RWPE1 (cell line): ENCODE data around the gene TACC2.

Experiments
- CTCF ChIA-PET: fragments of 350-600 bp; sonication (Branson Sonifier 250); formaldehyde crosslinking; extraction: SDS; loops from one replicate; lab custom pipeline; 2021; lab: Yijun Ruan, JAX
- POLR2A ChIA-PET: fragments of 400-600 bp; formaldehyde crosslinking; extraction: SDS; loops from one replicate; lab custom pipeline; 2020; ENCODE audit warnings: antibody characterized with exemption; ENCODE audit not compliant: low non-redundant PET; lab: Yijun Ruan, JAX
- DNase-seq: peaks from one replicate; pipeline ENCODE4 v3.0.0; 2012; ENCODE audit warnings: low spot score
- H3K27ac ChIP-seq: fragments of 450-650 bp; 2 replicates; pipeline ENCODE4 v1.5.1; 2017
- TF ChIP-seq, protein P1 (sequence below): fragments of 450-650 bp; conservative IDR thresholded peaks from 2 replicates; pipeline ENCODE4 v1.5.1; 2017; ENCODE audit warnings: low read depth, mild to moderate bottlenecking

Gene TACC2

DNA sequence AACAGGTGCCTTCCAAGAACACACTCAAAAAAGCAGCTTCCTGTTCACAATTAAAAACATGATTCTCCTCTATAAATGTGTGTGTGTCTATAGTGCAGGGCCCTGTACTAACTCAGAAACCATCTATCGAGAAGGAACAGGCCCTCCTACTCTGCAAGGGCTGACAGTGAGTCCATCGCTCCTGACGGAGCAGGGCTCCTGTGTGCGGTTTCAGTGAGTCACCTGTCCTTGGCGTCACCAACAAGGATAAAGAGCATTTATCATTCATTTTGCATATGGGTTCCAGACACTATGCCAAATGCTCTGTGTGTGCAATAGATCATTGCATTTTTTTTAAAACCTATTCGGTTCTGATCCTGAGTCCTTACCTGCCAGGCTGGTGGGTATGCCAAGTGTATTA, 63.7 kb downstream of the TACC2 start:
- ChIA-PET POLR2A (no interaction called here), CTCF (interaction anchor here (0.6 to 1.5 kb wide), 4 partner anchors 11 to 133 kb away, joined by 3 to 10 read pairs (median 6); no protein-coding TSS in a partner anchor)
- peak overlapping the region; percentile 56; the same call in 1 of the 2 replicates for H3K27ac ChIP-seq
- TF ChIP-seq, protein P1, sequence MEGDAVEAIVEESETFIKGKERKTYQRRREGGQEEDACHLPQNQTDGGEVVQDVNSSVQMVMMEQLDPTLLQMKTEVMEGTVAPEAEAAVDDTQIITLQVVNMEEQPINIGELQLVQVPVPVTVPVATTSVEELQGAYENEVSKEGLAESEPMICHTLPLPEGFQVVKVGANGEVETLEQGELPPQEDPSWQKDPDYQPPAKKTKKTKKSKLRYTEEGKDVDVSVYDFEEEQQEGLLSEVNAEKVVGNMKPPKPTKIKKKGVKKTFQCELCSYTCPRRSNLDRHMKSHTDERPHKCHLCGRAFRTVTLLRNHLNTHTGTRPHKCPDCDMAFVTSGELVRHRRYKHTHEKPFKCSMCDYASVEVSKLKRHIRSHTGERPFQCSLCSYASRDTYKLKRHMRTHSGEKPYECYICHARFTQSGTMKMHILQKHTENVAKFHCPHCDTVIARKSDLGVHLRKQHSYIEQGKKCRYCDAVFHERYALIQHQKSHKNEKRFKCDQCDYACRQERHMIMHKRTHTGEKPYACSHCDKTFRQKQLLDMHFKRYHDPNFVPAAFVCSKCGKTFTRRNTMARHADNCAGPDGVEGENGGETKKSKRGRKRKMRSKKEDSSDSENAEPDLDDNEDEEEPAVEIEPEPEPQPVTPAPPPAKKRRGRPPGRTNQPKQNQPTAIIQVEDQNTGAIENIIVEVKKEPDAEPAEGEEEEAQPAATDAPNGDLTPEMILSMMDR, result no peak
- DNase-seq, result peak; percentile 64

DNA sequence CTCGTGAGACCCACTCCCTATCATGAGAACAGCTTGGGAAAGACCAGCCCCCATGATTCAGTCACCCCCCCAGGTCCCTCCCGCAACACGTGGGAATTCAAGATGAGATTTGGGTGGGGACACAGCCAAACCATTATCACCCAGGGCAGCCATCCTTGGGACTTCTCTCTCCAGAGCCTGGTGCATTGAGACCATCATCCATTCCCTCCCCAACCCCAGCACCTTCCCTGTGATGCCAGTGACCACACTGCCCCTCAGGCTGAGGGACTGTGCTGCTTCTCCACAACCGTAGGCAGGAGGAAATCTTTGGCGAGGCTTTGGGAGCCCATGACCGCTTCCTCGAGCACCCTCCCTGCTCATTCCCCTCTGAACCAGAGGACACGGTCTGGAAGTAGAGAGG, 64.4 kb downstream of the TACC2 start:
- no peak for DNase-seq
- TF ChIP-seq, protein P1, result no peak
- POLR2A ChIA-PET, result no interaction called here
- CTCF ChIA-PET, result no interaction called here
- peak overlapping the region; percentile 11 for H3K27ac ChIP-seq

DNA sequence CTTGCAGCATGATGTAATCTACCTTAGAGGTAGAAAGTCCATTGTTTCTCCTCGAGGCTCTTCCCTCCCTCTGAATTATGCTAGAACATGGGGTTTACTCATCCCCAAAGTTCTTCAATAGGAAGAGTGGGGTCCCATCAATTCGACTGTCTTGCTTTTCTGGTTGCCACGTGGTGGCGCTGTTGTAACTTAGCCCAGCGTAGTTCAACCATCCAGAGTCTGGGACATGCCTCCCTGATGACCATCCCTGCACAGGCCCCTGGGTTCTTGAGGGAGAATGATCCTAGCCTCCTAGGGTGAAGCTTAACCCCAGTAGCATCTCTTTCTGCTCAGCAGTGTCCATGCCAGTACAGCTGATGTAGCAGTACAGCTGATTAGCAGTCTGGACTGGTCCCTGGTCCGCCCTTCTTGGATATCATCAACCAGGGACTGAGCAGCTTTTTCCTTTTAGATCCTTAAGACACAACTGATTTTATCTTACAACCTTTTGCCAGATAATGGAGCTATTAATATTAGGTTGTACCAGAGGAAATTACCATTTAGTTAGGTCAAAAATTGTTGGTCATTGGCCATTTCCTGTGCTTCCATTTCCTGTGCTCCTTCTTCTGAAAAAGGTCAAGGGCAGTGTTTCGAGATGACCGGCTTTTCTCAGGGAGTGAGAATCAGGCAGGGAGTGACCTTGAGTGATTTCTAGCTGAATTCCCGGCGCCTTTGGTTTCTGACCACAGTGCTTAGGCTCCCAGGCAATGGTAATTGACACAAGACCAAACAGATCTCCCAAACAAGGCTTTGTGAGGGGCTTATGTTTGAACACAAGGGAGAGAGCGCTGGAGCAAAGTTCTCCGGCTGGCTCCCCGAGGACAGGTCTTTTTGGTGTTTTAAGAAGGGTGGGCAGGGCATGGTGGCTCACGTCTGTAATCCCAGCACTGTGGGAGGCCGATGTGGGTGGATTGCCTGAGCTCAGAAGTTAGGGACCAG, 65.4 kb downstream of the TACC2 start:
- TF ChIP-seq, protein P1, result peak; percentile 76
- H3K27ac ChIP-seq, result peak overlapping the region; percentile 46; the same call in 1 of the 2 replicates
- POLR2A ChIA-PET, result interaction anchor here (0.6 kb wide), 1 partner anchor 41 kb away, joined by 3 read pairs; no protein-coding TSS in a partner anchor
- peak; percentile 62 for DNase-seq
- CTCF ChIA-PET, result interaction anchor here (0.6 to 1.2 kb wide), 6 partner anchors 12 to 108 kb away, joined by 3 to 11 read pairs (median 5); no protein-coding TSS in a partner anchor

DNA sequence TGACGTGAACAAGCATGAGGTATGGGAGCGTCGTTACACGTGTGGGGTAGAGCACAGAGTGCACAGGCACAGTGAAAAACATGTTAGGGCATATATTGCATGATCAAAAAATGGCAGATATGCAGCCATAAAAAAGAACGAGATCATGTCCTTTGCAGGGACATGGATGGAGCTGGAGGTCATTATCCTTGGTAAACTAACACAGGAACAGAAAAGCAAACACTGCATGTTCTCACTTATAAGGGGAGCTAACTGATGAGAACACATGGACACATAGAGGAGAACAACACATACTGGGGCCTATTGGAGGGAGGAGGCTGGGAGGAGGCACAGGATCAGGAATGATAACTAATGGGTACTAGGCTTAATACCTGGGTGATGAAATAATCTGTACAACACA, 66.3 kb downstream of the TACC2 start:
- ChIA-PET CTCF (interaction anchor here (0.8 kb wide), 1 partner anchor 57 kb away, joined by 4 read pairs; no protein-coding TSS in a partner anchor), POLR2A (no interaction called here)
- H3K27ac ChIP-seq, result peak overlapping the region; percentile 46; the same call in 1 of the 2 replicates
- TF ChIP-seq, protein P1, result no peak
- DNase-seq, result no peak

DNA sequence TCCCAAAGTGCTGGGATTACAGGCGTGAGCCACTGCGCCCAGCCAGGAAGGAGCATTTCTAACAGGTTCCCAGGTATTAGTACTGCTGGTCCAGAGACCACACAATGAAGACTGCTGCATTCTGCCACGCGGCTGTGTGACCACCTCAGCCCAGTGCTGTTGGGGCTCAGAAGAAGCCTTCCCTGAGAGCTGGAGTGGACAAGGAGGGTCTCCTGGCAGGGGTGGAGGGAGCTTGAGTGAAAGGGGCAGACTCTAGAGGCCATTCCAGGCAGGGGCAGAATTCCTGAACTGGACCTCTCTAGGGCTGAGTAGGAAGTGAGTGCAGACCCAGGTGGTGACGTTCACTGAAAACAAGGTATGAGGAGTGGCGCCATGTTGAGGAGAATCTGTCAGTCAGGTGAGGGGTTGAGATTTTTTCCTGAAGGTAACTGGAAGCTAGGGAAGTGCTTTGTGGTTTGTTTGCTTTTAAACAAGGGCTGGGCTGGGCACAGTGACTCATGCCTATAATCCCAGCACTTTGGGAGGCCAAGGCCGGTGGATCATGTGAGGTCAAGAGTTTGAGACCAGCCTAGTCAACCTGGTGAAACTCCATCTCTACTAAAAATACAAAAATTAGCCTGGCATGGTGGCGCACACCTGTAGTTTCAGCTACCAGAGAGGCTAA, 67.6 kb downstream of the TACC2 start:
- ChIA-PET CTCF (interaction anchor here (0.6 kb wide), 1 partner anchor 221 kb away, joined by 4 read pairs; no protein-coding TSS in a partner anchor), POLR2A (no interaction called here)
- DNase-seq, result peak; percentile 44
- peak overlapping the region; percentile 63 for H3K27ac ChIP-seq
- TF ChIP-seq, protein P1, result no peak

DNA sequence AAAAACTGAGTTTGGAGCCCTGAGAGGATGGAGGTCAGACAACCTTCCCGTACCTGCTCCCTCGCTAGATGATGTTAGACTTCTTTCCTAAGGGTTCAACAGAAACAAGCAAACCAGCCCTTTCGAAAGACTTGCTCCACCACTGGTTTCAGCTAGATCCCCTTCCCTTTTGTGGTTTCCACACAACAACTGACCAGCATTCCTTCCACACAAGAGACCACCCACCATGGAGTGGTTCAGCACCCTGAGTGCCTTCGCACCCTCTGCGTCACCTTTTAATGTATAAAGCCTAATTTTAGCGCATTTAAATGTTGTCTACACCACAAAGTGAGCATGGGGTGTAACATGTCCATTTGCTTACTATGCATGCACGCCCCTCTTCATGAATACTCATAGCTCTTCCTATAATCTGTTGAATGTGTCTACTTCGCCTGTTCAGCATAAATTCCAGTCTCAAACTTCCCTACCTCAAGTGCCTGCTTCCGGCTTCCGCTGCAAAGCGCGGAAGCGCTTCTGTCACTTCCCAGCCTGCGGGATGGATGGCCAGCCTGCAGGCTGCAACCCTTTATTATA, 69.0 kb downstream of the TACC2 start:
- no peak for DNase-seq
- CTCF ChIA-PET, result no interaction called here
- H3K27ac ChIP-seq, result no peak overlapping the region; the same call in 1 of the 2 replicates
- TF ChIP-seq, protein P1, result no peak
- POLR2A ChIA-PET, result no interaction called here
